CD4-positive, alpha-beta T cell treated with Interleukin-1 beta for 1 hour (primary cell): ENCODE results near the gene HLA-F.

ENCODE experiments used
- DNase-seq, 2 donors: peaks; one replicate each; pipeline ENCODE4 v3.0.0-alpha.2; 2020 to 2022

HLA-F gene

DNA sequence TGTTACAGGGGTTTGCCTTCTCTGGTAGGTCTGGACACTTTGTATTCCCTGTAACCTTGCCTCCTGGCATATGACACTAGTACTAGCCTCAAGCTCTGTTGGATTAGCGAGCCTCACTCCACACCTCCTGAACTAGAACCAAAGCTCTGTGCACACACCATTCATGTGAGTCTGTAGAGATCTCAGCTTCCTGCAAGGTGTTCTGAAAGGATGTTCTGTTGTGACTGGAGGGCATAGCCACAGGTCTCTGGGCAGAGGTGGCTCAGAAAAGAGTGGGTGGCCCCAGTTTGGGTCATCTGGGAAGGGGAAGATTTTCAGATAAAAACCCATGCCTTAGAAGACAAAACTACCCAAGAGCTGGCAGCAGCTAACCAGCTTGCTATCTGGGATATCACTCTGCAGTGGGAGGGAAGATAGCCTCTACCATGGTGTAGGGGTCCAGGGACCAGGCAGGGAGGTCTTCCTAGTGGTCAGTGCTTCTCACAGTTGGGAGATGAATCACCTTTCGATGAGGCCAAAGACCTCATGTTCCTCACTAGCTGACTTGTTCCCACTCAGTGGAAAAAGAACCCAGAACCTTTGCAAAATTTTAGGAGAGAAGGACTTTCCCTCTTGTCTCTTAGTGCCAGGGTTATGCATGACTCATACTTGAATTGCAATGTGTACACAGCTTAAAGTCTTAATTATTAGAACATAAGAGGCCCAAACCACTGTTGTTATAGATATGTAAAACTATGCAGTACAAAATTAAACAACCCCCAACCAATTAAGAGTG is 41.4 kb downstream of the HLA-F start:
- no peak for DNase-seq

DNA sequence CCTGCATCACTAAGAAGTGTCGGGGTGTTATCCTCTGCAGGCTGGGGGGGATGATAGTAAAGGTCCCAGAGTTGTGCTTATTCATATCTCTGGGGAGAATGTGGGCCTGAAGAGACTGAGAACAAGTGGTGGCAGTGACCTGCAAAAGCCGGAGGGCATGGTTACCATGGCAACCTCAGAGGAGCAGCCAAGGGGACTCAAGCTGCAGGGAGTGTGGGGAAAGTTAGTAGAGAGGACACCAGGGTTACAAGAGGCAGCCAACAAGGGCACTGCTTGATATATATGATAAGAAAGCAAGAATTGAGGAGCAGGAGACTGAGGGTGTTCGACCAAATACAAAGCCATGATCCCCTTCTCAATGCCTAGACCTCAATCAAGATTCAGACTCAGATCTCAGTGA is 46.1 kb downstream of the HLA-F start:
- no peak for DNase-seq

DNA sequence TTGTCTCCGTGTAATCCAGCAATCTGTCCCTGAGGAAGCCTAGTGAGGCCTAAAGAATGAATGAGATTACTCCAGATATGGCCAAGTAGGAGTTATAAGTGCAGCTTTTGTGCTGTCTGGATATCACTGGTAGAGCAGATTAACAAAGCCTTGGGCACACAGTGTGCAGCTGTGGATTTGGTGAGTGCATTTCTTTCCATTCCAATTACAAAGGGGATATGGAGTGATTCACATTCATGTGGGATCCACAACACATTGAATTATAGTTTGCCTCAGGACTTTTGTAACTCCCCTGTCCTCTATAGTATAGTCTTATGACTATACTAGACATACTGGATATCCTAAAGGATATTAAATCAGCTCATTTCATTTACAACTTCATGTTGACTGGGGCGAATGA is 47.1 kb downstream of the HLA-F start:
- no peak for DNase-seq

DNA sequence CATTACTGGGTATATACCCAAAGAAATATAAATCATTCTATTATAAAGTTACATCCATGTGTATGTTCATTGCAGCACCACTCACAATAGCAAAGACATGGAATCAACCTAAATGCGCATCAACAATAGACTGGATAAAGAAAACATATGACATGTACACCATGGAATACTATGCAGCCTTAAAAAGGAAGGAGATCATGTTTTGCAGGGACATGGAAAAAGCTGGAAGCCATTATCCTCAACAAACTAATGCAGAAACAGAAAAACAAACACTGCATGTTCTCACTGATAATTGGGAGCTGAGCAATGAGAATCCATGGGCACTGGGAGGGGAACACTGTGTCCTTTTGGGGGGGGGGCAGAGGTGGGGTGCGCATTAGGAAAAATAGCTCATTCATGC is 53.5 kb downstream of the HLA-F start:
- DNase-seq = no peak
